GM12874 (cell line): ENCODE results near the gene INTS13.

Experiments used
- CTCF ChIP-seq: IDR thresholded peaks from 2 replicates; pipeline ENCODE4 v1.5.1; 2011; ENCODE audit warnings: low read depth, mild to moderate bottlenecking, control low read depth, low read length, moderate library complexity; ENCODE audit not compliant: insufficient read depth

The INTS13 gene

GRCh38 chr12:26935636-26936378 lies 2.0 kb downstream of the INTS13 start:
- no peak for TF ChIP-seq CTCF

- TF ChIP-seq CTCF, result no peak
Observed at GRCh38 chr12:26929590-26929989, 8.2 kb downstream of the INTS13 start.

DNA sequence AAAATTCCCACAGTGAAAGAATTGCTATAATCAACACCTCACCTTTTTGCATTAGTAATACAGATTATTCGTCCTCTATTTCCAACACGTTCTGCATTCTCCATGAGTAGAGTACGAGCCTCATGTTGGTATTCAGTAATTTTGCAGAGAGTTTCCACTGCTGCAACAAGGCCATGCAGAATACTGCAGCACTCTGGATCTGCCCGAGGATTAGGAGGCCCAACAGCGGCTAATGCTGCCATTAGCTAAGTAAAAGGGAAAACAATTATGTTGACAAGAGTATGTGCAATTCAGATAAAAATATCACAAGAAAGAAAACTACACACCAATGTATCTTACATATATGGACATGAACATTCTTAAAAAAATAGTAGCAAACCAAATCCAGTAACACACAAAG lies 9.1 kb downstream of the INTS13 start:
- no peak for TF ChIP-seq CTCF

- TF ChIP-seq CTCF, result no peak
Observed at GRCh38 chr12:26921886-26922285, 15.9 kb downstream of the INTS13 start.

- TF ChIP-seq CTCF, result no peak
Observed at GRCh38 chr12:26919216-26919555, 18.6 kb downstream of the INTS13 start.

DNA sequence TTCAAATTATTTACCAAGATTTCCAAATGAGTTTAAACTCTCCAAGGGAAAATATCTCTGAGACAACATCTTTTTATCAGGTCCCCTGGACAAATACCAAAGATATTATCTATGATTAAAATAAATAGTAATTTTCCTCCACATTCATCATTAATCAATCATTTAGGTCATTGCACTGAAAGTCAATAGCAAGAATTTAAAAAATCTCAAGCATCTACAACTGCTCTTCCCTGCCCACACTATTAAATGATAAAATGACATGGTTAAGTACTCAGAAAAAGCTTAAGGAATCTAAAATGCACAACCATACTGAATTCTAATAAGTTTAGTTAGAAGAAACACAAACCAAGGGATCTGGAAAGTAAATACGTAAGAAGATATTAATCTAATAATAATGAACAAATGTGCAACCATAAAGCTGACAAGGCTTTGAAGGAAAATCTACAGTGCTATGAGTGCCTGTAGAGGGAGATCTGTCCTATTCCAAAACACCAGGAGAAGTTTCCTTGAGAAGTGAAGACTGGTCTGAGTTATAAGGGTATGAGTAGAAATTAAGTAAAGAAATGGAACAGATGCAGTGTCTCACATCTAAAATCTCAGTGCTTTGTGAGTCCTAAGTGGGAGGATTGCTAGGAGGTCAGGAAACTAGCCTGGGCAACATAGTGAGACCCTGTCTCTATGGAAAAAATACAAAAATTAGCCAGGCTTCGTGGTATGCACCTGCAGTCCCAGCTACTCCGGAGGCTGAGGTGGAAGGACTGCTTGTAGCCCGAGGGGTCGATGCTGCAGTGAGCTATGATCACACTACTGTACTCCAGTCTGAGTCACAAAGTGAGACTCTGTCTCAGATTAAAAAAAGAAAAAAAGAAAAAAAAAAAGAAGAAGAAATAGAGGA lies 19.2 kb downstream of the INTS13 start:
- TF ChIP-seq CTCF, result no peak

DNA sequence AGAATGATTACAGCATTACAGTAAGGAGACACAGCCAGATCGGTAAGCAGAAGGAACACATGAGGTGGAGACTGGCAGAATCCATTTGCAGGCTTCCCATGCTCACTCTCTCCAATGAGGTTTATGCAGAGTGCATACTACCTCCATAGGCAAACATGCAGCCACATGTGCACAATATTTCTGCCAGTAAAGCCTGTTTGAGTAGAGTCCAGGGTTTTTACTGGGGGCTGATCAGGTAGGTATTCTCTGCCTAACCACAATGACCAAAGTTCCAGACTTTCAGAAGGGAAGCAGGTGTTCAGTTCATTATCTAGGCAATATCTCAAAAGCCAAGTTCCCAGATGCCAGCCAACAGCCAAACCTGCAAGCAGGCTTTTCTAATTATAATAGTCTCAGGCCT lies 31.1 kb downstream of the INTS13 start:
- no peak for TF ChIP-seq CTCF
